HCT116 (cell line): ENCODE measurements around the gene SDK1. TPM values are rescaled to one million over a fixed set of nuclear protein-coding genes. Genes with fewer than 3 reads are reported as not detected.

Source experiments
- ATAC-seq: fragments of 200-7000 bp; cut with Tn5 transposase; 2 replicates; pipeline ENCODE4 v1.9.1; 2020; ENCODE audit warnings: mild to moderate bottlenecking, moderate library complexity
- BruUV-seq: library from RNA; stranded (reverse); fragments of 400-500 nt; replicated peaks from 2 replicates; lab custom pipeline; 2021; lab: Mats Ljungman, UMichigan
- CTCF ChIA-PET: fragments of 300-600 bp; sonication (Branson Sonifier 250); formaldehyde crosslinking; loops from one replicate; lab custom pipeline; 2021; ENCODE audit warnings: antibody characterized with exemption; lab: Charles Lee
- POLR2A ChIA-PET: fragments of 300-600, 350-600 bp; sonication (Branson Sonifier 250); formaldehyde crosslinking; loops from one replicate; lab custom pipeline; 2021; ENCODE audit warnings: antibody characterized with exemption; lab: Charles Lee
- RAD21 ChIA-PET, 2 experiments: fragments of 300-600 bp; sonication (Branson Sonifier 250); formaldehyde crosslinking; loops; one replicate each; lab custom pipeline; 2023; ENCODE audit warnings: low total read pairs in 2 of 2; ENCODE audit not compliant: uncharacterized antibody in 2 of 2, unreplicated experiment in 2 of 2, low non-redundant PET in 1 of 2; lab: Charles Lee
- DNase-seq: peaks from one replicate; pipeline ENCODE4 v3.0.0-alpha.2; 2010; ENCODE audit warnings: low read depth, low spot score
- H2AFZ ChIP-seq: fragments of 200-600 bp; shearing (Covaris generic), sonication (generic); 2 replicates; pipeline ENCODE4 v1.6.1; 2017; ENCODE audit warnings: low read depth, mixed run types, mixed read lengths, antibody characterized with exemption, low read length; ENCODE audit not compliant: poor library complexity, severe bottlenecking
- H3K27ac ChIP-seq: 2 replicates; pipeline ENCODE4 v1.5.1; 2012; ENCODE audit warnings: low read depth, low read length
- H3K27me3 ChIP-seq: fragments of 200-600 bp; sonication (generic); 2 replicates; pipeline ENCODE4 v1.6.1; 2016; ENCODE audit warnings: mixed run types, low read length, mixed read lengths; ENCODE audit not compliant: insufficient read depth
- H3K36me3 ChIP-seq, 2 experiments: fragments of 200-500 bp in 1 of 2; fragments of 200-600 bp in 1 of 2; sonication (Bioruptor generic) in 1 of 2; sonication (generic) in 1 of 2; 2 replicates each; pipeline versions ENCODE4 v1.5.1 to v1.6.1; 2014 to 2016; ENCODE audit warnings: low read length in 2 of 2, inconsistent platforms in 1 of 2, mixed read lengths in 1 of 2, mixed run types in 1 of 2; ENCODE audit not compliant: insufficient read depth in 2 of 2, control insufficient read depth in 1 of 2
- H3K4me1 ChIP-seq, 2 experiments: fragments of 200-600 bp in 1 of 2; sonication (generic) in 1 of 2; 2 replicates each; pipeline versions ENCODE4 v1.5.1 to v1.6.1; 2012 to 2017; ENCODE audit warnings: low read length in 2 of 2, inconsistent platforms in 1 of 2, mild to moderate bottlenecking in 1 of 2, mixed read lengths in 1 of 2, mixed run types in 1 of 2, moderate library complexity in 1 of 2; ENCODE audit not compliant: insufficient read depth in 2 of 2, control insufficient read depth in 1 of 2
- H3K4me2 ChIP-seq: fragments of 200-600 bp; sonication (generic); 2 replicates; pipeline ENCODE4 v1.6.1; 2017; ENCODE audit warnings: mixed run types, low read length, mixed read lengths
- H3K4me3 ChIP-seq, 2 experiments: fragments of 200-600 bp in 1 of 2; sonication (generic) in 1 of 2; replicated peaks in 1 of 2; 2 replicates each; pipeline ENCODE4 v1.5.1; 2011 to 2016; ENCODE audit warnings: low read length in 2 of 2, control low read depth in 1 of 2, low read depth in 1 of 2, mild to moderate bottlenecking in 1 of 2, mixed read lengths in 1 of 2, mixed run types in 1 of 2
- H3K79me2 ChIP-seq: fragments of 200-600 bp; sonication (generic); 2 replicates; pipeline ENCODE4 v1.6.1; 2017; ENCODE audit warnings: mild to moderate bottlenecking, mixed run types, low read length, moderate library complexity, mixed read lengths; ENCODE audit not compliant: insufficient read depth
- H3K9ac ChIP-seq: fragments of 200-600 bp; sonication (generic); 2 replicates; pipeline ENCODE4 v1.6.1; 2016; ENCODE audit warnings: low read length, mixed read lengths
- H3K9me2 ChIP-seq: fragments of 200-600 bp; sonication (generic), shearing (Covaris generic); 2 replicates; pipeline ENCODE4 v1.6.1; 2017; ENCODE audit warnings: mixed run types, mild to moderate bottlenecking, moderate library complexity; ENCODE audit not compliant: insufficient read depth
- H3K9me3 ChIP-seq, 2 experiments: fragments of 200-500 bp in 1 of 2; fragments of 200-600 bp in 1 of 2; sonication (Bioruptor generic) in 1 of 2; sonication (generic) in 1 of 2; 2 replicates each; pipeline ENCODE4 v1.6.1; 2014 to 2017; ENCODE audit warnings: low read length in 2 of 2, mixed read lengths in 2 of 2, inconsistent platforms in 1 of 2, low read depth in 1 of 2, mild to moderate bottlenecking in 1 of 2, mixed run types in 1 of 2, moderate library complexity in 1 of 2; ENCODE audit not compliant: control insufficient read depth in 1 of 2, insufficient read depth in 1 of 2
- H4K20me1 ChIP-seq: fragments of 200-600 bp; sonication (generic), shearing (Covaris generic); 2 replicates; pipeline ENCODE4 v1.6.1; 2017; ENCODE audit warnings: mixed run types, mild to moderate bottlenecking, moderate library complexity; ENCODE audit not compliant: insufficient read depth
- CBX3 ChIP-seq: IDR thresholded peaks from 2 replicates; pipeline ENCODE4 v1.6.1; 2012; ENCODE audit warnings: low read depth
- CEBPB ChIP-seq: IDR thresholded peaks from 2 replicates; pipeline ENCODE4 v1.6.1; 2012; ENCODE audit warnings: low read depth
- EGR1 ChIP-seq: IDR thresholded peaks from 2 replicates; pipeline ENCODE4 v1.6.1; 2012; ENCODE audit warnings: low read depth
- EZH2phosphoT487 ChIP-seq: fragments of 200-600 bp; IDR thresholded peaks from 2 replicates; pipeline ENCODE4 v1.6.1; 2018; ENCODE audit warnings: antibody characterized with exemption, borderline replicate concordance
- JUND ChIP-seq: IDR thresholded peaks from 2 replicates; pipeline ENCODE4 v1.6.1; 2012
- POLR2AphosphoS5 ChIP-seq: IDR thresholded peaks from 2 replicates; pipeline ENCODE4 v1.6.1; 2011; ENCODE audit warnings: mild to moderate bottlenecking, low read depth, low read length, moderate library complexity
- SIN3A ChIP-seq: IDR thresholded peaks from 2 replicates; pipeline ENCODE4 v1.6.1; 2012; ENCODE audit warnings: low read depth
- TCF7L2 ChIP-seq: IDR thresholded peaks from 2 replicates; pipeline ENCODE4 v1.7.0; 2011; ENCODE audit warnings: borderline replicate concordance, inconsistent platforms; ENCODE audit not compliant: insufficient read depth, insufficient read length; ENCODE audit errors: extremely low read depth
- YY1 ChIP-seq: IDR thresholded peaks from 2 replicates; pipeline ENCODE4 v1.6.1; 2011; ENCODE audit warnings: low read length, low read depth, moderate library complexity, mild to moderate bottlenecking; ENCODE audit not compliant: insufficient replicate concordance; ENCODE audit errors: extremely low read depth
- ZFX ChIP-seq: fragments of 450-650 bp; IDR thresholded peaks from 2 replicates; pipeline ENCODE4 v1.6.1; 2017
- ZNF274 ChIP-seq: fragments of 200-500 bp; sonication (Bioruptor generic); IDR thresholded peaks from 2 replicates; pipeline ENCODE4 v1.6.1; 2014; ENCODE audit warnings: mild to moderate bottlenecking, low read depth, low read length, inconsistent platforms
- intact Hi-C: fragments of 100-400 bp; cut with micrococcal nuclease; formaldehyde crosslinking; loops from 2 replicates; pipeline ENCODE4 v1.10.0; 2022
- total RNA-seq: library from RNA; stranded (reverse); gene quantifications from one replicate; pipeline ENCODE4 v1.2.1, GENCODE V29; 2021; ENCODE audit not compliant: unreplicated experiment
- TF ChIP-seq, protein P1 (sequence below), 3 experiments: fragments of 200-600 bp in 1 of 3; sonication (generic) in 1 of 3; IDR thresholded peaks in 2 of 3; conservative IDR thresholded peaks in 1 of 3; 2 replicates each; pipeline ENCODE4 v1.5.1; 2012 to 2017; ENCODE audit warnings: low read depth in 2 of 3, low read length in 2 of 3, antibody characterized with exemption in 1 of 3, borderline replicate concordance in 1 of 3, control low read depth in 1 of 3, mild to moderate bottlenecking in 1 of 3, mixed read lengths in 1 of 3, mixed run types in 1 of 3, moderate library complexity in 1 of 3; ENCODE audit not compliant: insufficient read depth in 1 of 3
- TF ChIP-seq, protein P2 (sequence below): IDR thresholded peaks from 2 replicates; pipeline ENCODE4 v1.6.1; 2012

Gene SDK1
- total RNA-seq, 1 experiment from 2014 or later, result 0.05 TPM

DNA sequence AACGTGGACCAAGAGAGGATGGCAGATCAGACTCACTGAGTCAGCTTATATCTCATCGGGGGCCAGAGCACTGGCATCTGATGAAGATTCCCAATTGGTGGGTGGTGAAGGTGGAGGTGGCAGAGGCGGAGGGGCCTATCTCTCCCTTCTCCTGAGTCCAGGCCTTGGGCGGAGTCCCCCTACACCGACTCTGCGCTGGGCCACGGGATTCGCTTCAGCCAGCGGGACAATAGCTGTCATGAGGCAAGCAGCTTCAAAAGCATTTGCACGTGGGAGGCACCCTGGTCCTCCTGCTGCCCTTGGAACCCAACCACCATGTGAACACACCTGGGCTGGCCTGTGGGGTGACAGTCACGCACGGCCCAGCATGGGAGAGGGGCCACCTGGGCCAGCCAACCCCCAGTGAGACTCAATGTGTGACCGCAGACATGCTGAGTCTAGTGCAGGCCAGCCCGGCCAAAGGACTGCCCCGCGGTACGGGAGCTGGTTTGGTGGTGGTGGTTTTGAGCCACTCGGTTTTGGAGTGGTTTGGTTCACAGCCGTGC, 914.2 kb downstream of the SDK1 start:
- no peak overlapping the region for H3K4me3 ChIP-seq
- ATAC-seq, result no peak
- no peak for TF ChIP-seq YY1
- TF ChIP-seq SIN3A, result no peak
- no peak for TF ChIP-seq EZH2phosphoT487
- TF ChIP-seq CBX3, result no peak
- no peak for TF ChIP-seq ZFX
- TF ChIP-seq, protein P1, sequence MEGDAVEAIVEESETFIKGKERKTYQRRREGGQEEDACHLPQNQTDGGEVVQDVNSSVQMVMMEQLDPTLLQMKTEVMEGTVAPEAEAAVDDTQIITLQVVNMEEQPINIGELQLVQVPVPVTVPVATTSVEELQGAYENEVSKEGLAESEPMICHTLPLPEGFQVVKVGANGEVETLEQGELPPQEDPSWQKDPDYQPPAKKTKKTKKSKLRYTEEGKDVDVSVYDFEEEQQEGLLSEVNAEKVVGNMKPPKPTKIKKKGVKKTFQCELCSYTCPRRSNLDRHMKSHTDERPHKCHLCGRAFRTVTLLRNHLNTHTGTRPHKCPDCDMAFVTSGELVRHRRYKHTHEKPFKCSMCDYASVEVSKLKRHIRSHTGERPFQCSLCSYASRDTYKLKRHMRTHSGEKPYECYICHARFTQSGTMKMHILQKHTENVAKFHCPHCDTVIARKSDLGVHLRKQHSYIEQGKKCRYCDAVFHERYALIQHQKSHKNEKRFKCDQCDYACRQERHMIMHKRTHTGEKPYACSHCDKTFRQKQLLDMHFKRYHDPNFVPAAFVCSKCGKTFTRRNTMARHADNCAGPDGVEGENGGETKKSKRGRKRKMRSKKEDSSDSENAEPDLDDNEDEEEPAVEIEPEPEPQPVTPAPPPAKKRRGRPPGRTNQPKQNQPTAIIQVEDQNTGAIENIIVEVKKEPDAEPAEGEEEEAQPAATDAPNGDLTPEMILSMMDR (IDR thresholded peaks at IDR 0.05 in 2 of 3, conservative IDR thresholded peaks at IDR 0.05 in 1 of 3; ENCODE audit: borderline replicate concordance in 1 of 3, insufficient read depth in 1 of 3, low read depth in 2 of 3, low read length in 2 of 3), result no peak
- no peak for TF ChIP-seq POLR2AphosphoS5
- no peak for TF ChIP-seq JUND
- H3K9ac ChIP-seq, result no peak overlapping the region
- no peak overlapping the region for H2AFZ ChIP-seq
- no peak overlapping the region for H3K4me2 ChIP-seq
- H3K36me3 ChIP-seq, result no peaks in the 10 kb centered on the region
- POLR2A ChIA-PET, result no interaction called here
- no peak overlapping the region for H3K27ac ChIP-seq
- intact Hi-C loops, result no loop called here
- H4K20me1 ChIP-seq, result no peaks in the 10 kb centered on the region
- no peaks in the 10 kb centered on the region for H3K9me2 ChIP-seq
- BruUV-seq, result no TSS peak
- H3K79me2 ChIP-seq, result no peaks in the 10 kb centered on the region
- CTCF ChIA-PET, result no interaction called here
- no peaks in the 10 kb centered on the region for H3K27me3 ChIP-seq
- H3K4me1 ChIP-seq, result no peaks in the 10 kb centered on the region
- DNase-seq, result no peak
- RAD21 ChIA-PET, result no interaction called here
- no peaks in the 10 kb centered on the region for H3K9me3 ChIP-seq

DNA sequence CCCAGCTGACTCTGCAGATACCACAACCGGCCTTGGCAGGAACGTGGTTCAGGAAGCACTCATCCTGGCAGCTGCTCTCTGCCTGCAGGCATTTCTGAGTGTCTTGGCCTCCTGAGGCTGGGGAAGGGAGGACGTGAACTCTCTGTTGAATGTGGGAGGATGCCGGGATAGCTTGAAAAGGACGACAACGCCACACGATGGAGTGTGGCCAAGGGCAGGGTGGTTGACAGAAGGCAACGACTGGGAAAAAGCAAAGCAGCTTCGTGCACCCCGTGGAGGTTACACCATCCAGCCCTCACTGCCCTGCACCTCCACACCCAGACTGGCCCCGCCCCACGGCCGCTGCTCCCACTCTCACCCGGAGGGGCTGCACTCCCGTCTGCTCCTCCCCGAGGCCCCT, 915.0 kb downstream of the SDK1 start:
- no peak for ATAC-seq
- no peaks in the 10 kb centered on the region for H3K27me3 ChIP-seq
- no peak overlapping the region for H3K4me2 ChIP-seq

More for the DNA sequence above, 915.0 kb downstream of the SDK1 start:
- TF ChIP-seq TCF7L2, result no peak
- TF ChIP-seq, protein P1 (IDR thresholded peaks at IDR 0.05 in 2 of 3, conservative IDR thresholded peaks at IDR 0.05 in 1 of 3; ENCODE audit: borderline replicate concordance in 1 of 3, insufficient read depth in 1 of 3, low read depth in 2 of 3, low read length in 2 of 3), result no peak
- no peak for TF ChIP-seq ZNF274
- TF ChIP-seq, protein P2, sequence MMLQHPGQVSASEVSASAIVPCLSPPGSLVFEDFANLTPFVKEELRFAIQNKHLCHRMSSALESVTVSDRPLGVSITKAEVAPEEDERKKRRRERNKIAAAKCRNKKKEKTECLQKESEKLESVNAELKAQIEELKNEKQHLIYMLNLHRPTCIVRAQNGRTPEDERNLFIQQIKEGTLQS, result no peak
- TF ChIP-seq EGR1, result no peak
- TF ChIP-seq CEBPB, result no peak
- TF ChIP-seq, all 23 proteins: peak for 0
- Histone ChIP-seq H3K79me2 (no peaks in the 10 kb centered on the region), H3K9me2 (no peaks in the 10 kb centered on the region), H3K27ac (no peak overlapping the region), H3K9ac (no peak overlapping the region), H2AFZ (no peak overlapping the region), H3K4me3 (no peak overlapping the region), H4K20me1 (no peaks in the 10 kb centered on the region), H3K9me3 (no peaks in the 10 kb centered on the region), H3K4me1 (no peaks in the 10 kb centered on the region), H3K36me3 (no peaks in the 10 kb centered on the region)
- no TSS peak for BruUV-seq
- intact Hi-C loops, result no loop called here
- no peak for DNase-seq
- CTCF ChIA-PET, result no interaction called here
- RAD21 ChIA-PET, result no interaction called here
- POLR2A ChIA-PET, result no interaction called here
